Measurements from ENCODE around the gene DSN1.

DSN1 gene

GRCh38 chr20:36785308-36785707 is 11.7 kb upstream of the DSN1 start:
- Histone ChIP-seq H3K4me2 (ENCODE audit: low read depth, low read length, poor library complexity, severe bottlenecking) (no peak overlapping the region), H4K20me1 (ENCODE audit: insufficient read depth, low read length, poor library complexity, severe bottlenecking) (no peaks in the 10 kb centered on the region), H3K4me1 (ENCODE audit: insufficient read depth, low read length, poor library complexity, severe bottlenecking) (no peaks in the 10 kb centered on the region), H3F3A (ENCODE audit: low read depth) (no peaks in the 10 kb centered on the region), H2AFZ (ENCODE audit: low read length) (no peak overlapping the region), H3K9me3 (ENCODE audit: insufficient read depth, low read depth, low read length) (no peaks in the 10 kb centered on the region), H3K36me3 (ENCODE audit: insufficient read depth, low read length) (peaks cover 10% of the 10 kb centered on the region; the same call in 1 of the 2 replicates), H3K9ac (ENCODE audit: low read depth, low read length, poor library complexity, severe bottlenecking) (no peak overlapping the region), H3K4me3 (ENCODE audit: low read length, poor library complexity, severe bottlenecking) (no peak overlapping the region), H3K9me2 (replicated peaks; ENCODE audit: low read depth, low read length) (no peaks in the 10 kb centered on the region), H3K27me3 (ENCODE audit: insufficient read depth, low read length, poor library complexity, severe bottlenecking) (no peaks in the 10 kb centered on the region), H3K79me2 (ENCODE audit: insufficient read depth, low read length) (no peaks in the 10 kb centered on the region)
- TF ChIP-seq CTCF (conservative IDR thresholded peaks at IDR 0.05; ENCODE audit: low read length) (no peak), EZH2phosphoT487 (IDR thresholded peaks at IDR 0.05; ENCODE audit: borderline replicate concordance) (no peak)

- Histone ChIP-seq H3K36me3 (ENCODE audit: insufficient read depth, low read length) (peaks cover 10% of the 10 kb centered on the region; the same call in 1 of the 2 replicates), H3K4me3 (ENCODE audit: low read length, poor library complexity, severe bottlenecking) (no peak overlapping the region), H3F3A (ENCODE audit: low read depth) (no peaks in the 10 kb centered on the region), H3K9ac (ENCODE audit: low read depth, low read length, poor library complexity, severe bottlenecking) (no peak overlapping the region), H4K20me1 (ENCODE audit: insufficient read depth, low read length, poor library complexity, severe bottlenecking) (no peaks in the 10 kb centered on the region), H3K4me1 (ENCODE audit: insufficient read depth, low read length, poor library complexity, severe bottlenecking) (no peaks in the 10 kb centered on the region), H3K27me3 (ENCODE audit: insufficient read depth, low read length, poor library complexity, severe bottlenecking) (no peaks in the 10 kb centered on the region), H3K9me2 (replicated peaks; ENCODE audit: low read depth, low read length) (no peaks in the 10 kb centered on the region), H3K79me2 (ENCODE audit: insufficient read depth, low read length) (no peaks in the 10 kb centered on the region), H2AFZ (ENCODE audit: low read length) (no peak overlapping the region), H3K9me3 (ENCODE audit: insufficient read depth, low read depth, low read length) (no peaks in the 10 kb centered on the region), H3K4me2 (ENCODE audit: low read depth, low read length, poor library complexity, severe bottlenecking) (no peak overlapping the region)
- TF ChIP-seq CTCF (conservative IDR thresholded peaks at IDR 0.05; ENCODE audit: low read length) (no peak), EZH2phosphoT487 (IDR thresholded peaks at IDR 0.05; ENCODE audit: borderline replicate concordance) (no peak)
Observed at GRCh38 chr20:36784900-36785299, 11.3 kb upstream of the DSN1 start.

GRCh38 chr20:36784116-36784515 is 10.6 kb upstream of the DSN1 start:
- no peaks in the 10 kb centered on the region for H4K20me1 ChIP-seq (ENCODE audit: insufficient read depth, low read length, poor library complexity, severe bottlenecking)
- no peaks in the 10 kb centered on the region for H3K9me2 ChIP-seq (replicated peaks; ENCODE audit: low read depth, low read length)
- no peaks in the 10 kb centered on the region for H3K4me1 ChIP-seq (ENCODE audit: insufficient read depth, low read length, poor library complexity, severe bottlenecking)
- H3K4me3 ChIP-seq (ENCODE audit: low read length, poor library complexity, severe bottlenecking), result no peak overlapping the region
- H3K9me3 ChIP-seq (ENCODE audit: insufficient read depth, low read depth, low read length), result no peaks in the 10 kb centered on the region
- no peaks in the 10 kb centered on the region for H3K27me3 ChIP-seq (ENCODE audit: insufficient read depth, low read length, poor library complexity, severe bottlenecking)
- no peak overlapping the region for H2AFZ ChIP-seq (ENCODE audit: low read length)
- TF ChIP-seq CTCF (conservative IDR thresholded peaks at IDR 0.05; ENCODE audit: low read length), result no peak
- no peak for TF ChIP-seq EZH2phosphoT487 (IDR thresholded peaks at IDR 0.05; ENCODE audit: borderline replicate concordance)
- H3F3A ChIP-seq (ENCODE audit: low read depth), result no peaks in the 10 kb centered on the region
- no peak overlapping the region for H3K4me2 ChIP-seq (ENCODE audit: low read depth, low read length, poor library complexity, severe bottlenecking)
- peaks cover 10% of the 10 kb centered on the region; the same call in 1 of the 2 replicates for H3K36me3 ChIP-seq (ENCODE audit: insufficient read depth, low read length)
- H3K79me2 ChIP-seq (ENCODE audit: insufficient read depth, low read length), result no peaks in the 10 kb centered on the region
- H3K9ac ChIP-seq (ENCODE audit: low read depth, low read length, poor library complexity, severe bottlenecking), result no peak overlapping the region

All from Loucy (cell line).